ENCODE results near the gene USP3.

DNA sequence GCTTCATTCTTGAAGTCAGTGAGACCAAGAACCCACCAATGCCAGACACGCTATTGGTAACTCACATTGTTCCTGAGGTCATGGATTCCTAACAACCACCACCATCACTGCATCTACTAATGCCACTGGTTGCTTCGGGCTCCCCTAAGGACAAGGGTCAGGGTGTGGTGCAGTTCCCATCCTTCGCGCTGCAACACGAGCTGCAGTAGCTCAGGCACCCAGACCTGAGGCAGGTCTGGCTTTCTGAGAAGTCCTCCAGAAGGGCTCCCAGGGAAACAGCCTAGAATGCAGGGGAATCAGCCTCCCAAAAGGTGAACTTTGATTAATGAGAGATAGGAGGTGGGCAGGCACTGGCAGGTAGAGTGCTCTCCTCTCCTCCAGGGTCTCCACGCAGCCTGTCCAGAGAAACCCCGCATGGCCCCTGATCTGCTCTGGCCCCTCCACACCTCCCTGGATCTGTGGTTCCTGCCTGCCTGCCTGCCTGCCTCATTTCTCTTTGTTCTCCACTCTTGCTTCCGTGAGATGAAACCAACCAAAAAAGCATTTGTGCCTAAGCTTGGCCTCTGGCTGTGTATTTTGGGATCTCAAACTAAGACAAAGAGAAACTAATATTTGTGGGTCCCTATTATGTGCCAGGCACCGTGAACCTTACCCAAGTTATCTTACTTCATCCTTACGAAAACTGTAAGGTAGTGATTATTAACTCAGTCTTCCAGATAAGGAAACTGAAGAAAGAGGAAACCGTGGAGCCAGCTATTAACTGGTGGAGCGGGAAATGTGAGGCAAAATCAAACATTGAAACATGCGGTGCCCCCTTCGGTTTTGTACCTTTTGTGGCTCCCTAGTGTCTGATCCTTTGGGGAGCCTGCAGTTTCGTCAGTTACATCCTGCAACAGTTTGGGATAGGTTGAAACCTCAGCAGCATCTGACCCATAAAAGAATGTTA, 43.9 kb upstream of the USP3 start:
- TF ChIP-seq ZC3H10 (CRISPR knock-in tag; IDR thresholded peaks at IDR 0.05): no peak
- no peak for TF ChIP-seq BACH2 (CRISPR knock-in tag; IDR thresholded peaks at IDR 0.05; ENCODE audit: borderline replicate concordance)
- no peak for TF ChIP-seq ZFP30 (CRISPR knock-in tag; IDR thresholded peaks at IDR 0.05)
- TF ChIP-seq, protein P1, sequence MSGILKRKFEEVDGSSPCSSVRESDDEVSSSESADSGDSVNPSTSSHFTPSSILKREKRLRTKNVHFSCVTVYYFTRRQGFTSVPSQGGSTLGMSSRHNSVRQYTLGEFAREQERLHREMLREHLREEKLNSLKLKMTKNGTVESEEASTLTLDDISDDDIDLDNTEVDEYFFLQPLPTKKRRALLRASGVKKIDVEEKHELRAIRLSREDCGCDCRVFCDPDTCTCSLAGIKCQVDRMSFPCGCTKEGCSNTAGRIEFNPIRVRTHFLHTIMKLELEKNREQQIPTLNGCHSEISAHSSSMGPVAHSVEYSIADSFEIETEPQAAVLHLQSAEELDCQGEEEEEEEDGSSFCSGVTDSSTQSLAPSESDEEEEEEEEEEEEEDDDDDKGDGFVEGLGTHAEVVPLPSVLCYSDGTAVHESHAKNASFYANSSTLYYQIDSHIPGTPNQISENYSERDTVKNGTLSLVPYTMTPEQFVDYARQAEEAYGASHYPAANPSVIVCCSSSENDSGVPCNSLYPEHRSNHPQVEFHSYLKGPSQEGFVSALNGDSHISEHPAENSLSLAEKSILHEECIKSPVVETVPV (CRISPR knock-in tag; IDR thresholded peaks at IDR 0.05): no peak
- TF ChIP-seq, protein P2, sequence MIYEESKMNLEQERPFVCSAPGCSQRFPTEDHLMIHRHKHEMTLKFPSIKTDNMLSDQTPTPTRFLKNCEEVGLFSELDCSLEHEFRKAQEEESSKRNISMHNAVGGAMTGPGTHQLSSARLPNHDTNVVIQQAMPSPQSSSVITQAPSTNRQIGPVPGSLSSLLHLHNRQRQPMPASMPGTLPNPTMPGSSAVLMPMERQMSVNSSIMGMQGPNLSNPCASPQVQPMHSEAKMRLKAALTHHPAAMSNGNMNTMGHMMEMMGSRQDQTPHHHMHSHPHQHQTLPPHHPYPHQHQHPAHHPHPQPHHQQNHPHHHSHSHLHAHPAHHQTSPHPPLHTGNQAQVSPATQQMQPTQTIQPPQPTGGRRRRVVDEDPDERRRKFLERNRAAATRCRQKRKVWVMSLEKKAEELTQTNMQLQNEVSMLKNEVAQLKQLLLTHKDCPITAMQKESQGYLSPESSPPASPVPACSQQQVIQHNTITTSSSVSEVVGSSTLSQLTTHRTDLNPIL (CRISPR knock-in tag; IDR thresholded peaks at IDR 0.05; ENCODE audit: low read depth): no peak
- TF ChIP-seq ZNF8 (CRISPR knock-in tag; IDR thresholded peaks at IDR 0.05): no peak
- TF ChIP-seq, protein P3, sequence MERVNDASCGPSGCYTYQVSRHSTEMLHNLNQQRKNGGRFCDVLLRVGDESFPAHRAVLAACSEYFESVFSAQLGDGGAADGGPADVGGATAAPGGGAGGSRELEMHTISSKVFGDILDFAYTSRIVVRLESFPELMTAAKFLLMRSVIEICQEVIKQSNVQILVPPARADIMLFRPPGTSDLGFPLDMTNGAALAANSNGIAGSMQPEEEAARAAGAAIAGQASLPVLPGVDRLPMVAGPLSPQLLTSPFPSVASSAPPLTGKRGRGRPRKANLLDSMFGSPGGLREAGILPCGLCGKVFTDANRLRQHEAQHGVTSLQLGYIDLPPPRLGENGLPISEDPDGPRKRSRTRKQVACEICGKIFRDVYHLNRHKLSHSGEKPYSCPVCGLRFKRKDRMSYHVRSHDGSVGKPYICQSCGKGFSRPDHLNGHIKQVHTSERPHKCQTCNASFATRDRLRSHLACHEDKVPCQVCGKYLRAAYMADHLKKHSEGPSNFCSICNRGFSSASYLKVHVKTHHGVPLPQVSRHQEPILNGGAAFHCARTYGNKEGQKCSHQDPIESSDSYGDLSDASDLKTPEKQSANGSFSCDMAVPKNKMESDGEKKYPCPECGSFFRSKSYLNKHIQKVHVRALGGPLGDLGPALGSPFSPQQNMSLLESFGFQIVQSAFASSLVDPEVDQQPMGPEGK (CRISPR knock-in tag; IDR thresholded peaks at IDR 0.05; ENCODE audit: borderline replicate concordance): no peak
- no peak for TF ChIP-seq RARB (CRISPR knock-in tag; IDR thresholded peaks at IDR 0.05)

All from SK-N-SH treated with all-trans-retinoic acid at 6 μM for 48 hours (cell line).